ENCODE measurements around the gene ANKRD13D.

ANKRD13D gene

DNA sequence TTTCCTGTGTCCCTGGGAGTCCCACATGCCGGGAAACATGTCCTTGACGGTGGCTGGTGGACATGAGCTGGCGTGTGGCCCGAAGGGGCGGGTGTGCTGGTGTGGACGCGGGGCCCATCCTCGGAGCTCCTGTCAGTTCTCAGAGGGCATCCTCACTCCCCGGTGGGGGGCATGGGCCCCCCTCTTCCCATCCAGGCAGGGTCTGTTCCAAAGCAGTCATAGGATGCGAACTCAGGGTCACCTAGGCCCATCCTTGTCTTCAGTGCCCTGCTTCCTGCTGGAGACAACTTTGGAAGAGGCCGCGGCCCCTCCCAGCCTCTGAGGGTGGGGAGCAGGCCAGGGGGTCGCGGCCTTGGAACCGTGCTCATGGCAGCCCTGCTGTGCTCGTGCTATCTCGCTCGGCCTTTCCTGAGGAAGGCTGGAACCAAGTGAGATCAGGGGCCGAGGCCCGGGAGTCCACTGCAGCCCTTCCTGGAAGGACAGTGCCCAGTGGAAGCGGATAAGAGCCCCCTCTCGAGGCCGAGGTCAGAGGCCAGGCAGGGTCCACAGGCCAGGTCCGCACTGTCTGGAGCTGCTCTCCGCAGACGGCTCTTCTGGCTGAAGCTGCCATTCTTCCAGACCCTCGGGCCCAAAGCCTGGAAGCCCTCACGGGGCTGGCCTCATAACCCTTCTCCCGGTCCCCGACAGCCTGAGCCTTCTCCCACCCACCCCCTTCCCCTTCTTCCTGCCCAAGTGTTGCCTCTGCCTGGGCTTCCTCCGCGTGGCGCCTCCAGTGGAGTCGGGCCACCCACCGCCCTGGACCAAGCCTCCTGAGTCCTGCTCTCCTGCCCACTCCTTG lies 14.1 kb upstream of the ANKRD13D start:
- DNase-seq, result no peak

DNA sequence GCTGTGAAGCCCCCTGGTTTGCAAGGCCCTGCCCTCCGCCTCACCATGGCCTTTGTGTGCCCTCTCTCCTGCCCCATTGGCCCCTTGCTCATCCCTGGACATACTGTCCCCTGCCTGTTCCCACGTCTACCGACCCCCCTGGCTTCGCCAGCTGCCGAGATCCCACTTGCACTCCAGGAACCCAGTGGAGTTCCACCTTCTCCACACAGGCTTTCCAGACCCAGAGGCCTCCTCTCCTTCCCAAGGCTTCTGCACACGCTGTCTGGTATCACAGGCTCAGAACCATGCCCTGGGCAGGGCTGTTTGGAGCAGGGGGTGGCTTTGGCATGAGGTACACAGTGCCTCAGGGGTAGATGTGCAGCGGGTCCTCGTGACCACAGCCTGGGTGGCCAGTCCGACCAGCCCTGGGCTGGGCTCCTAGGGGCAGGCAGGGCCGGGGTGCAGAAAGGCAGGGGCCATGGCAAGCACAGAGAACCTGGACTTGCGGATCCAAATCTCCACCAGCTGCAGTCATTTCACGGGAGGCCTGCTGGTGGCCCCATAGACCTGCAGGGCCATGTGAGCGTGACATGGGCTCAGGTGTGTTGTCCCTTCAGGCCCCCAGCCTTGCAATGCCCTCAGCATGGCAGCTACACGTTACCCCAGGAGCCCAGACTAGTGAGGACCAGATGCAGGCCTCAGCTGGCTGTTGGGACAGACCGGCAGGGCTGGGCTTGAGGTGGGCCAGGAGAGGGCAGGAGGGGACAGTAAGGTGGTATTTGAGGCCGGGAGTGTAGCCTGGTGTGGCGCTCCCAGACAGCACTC lies 13.3 kb upstream of the ANKRD13D start:
- no peak for DNase-seq

DNA sequence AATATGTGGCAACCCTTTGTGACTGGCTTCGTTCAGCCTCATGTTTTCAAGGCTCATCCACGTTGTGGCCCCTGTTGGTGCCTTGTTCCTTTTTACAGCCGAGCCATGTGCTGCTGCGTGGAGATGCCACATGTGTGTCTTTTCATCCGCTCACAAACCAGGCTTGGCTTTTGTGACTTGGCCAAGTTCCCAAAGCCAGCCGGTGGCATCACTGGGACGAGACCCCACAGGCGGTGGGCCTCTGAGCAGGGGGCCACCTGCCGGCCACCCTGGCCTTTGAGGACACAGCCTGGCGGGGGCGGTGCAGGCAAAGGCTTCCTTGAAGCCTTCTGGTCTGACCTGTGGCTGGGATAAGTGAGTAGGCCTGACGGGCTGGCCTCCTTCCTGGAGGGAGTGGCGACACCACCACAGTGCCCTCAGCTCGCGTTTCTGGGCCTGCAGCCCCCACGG lies 12.3 kb upstream of the ANKRD13D start:
- peak; percentile 30 for DNase-seq

DNA sequence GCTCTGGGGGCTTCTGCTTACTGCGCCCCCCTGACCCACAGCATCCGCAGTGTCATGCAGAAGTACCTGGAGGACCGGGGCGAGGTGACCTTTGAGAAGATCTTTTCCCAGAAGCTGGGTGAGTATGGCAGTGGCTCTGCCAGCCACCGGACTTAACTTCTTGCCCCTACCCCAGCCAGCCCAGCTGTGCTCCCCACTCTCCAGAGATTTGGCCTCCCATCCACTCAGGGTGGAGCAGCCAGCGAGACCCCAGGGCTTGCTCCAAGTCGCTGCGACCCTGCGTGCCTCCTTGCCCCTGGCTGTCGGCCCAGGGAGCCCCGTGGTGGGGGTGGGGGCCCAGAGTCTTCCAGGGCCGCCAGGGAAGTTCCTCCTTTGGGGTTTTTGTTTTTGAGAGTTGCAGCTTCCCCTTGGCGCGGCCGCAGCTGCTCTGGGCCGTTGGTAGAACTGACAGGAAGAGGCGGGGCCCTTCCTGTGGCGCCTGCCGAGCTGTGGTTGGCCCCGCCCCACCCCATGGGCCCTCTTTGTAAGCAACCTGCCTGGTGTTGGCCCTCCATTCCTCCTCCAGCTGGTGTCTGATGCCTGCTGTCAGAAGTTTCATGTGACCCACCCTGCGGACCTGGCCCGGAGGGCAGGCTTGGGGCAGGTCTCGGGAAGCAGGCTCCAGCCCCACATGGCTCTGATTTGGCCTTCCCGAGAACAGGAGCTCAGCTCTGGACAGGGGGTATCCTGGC lies 11.7 kb upstream of the ANKRD13D start:
- peak; percentile 75 for DNase-seq

DNA sequence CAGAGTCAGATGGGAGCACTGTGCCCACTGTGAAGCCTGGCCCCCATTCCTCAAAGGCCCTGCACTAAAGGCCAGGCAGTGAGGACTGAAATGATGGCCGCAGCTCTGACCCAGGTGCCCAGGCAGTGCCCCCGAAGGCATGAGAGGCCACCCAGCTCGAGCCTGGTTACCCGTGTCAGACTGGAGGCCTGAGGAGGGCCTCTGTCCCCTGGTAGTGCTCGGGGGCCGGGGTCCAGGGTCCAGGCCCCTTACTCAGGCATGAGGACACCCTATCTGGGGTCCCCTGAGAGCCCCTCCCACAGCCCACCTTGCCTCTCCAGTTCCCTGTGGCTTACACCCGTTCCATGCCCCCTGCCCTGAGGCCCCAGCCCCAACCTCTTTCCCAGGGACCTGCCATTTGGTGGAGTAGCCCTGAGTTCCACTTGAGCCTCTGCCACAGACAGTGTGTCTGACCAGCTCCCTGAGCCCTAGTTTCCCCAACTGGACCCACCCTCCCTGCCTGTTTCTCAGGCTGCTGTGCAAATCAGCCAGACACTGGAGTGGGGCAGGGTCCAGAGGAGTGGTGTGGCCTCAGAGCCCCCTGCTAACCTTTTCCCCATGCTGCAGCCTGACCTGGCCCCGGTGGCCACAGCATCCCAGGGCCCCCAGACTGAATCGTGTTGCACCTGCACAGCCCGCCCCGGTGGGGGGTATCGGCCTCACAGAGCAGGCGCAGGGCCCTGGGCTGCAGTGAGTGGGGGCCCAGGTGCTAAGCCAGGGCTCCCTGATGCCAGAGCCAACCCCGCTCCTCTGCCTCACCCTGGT lies 10.8 kb upstream of the ANKRD13D start:
- DNase-seq, result no peak

DNA sequence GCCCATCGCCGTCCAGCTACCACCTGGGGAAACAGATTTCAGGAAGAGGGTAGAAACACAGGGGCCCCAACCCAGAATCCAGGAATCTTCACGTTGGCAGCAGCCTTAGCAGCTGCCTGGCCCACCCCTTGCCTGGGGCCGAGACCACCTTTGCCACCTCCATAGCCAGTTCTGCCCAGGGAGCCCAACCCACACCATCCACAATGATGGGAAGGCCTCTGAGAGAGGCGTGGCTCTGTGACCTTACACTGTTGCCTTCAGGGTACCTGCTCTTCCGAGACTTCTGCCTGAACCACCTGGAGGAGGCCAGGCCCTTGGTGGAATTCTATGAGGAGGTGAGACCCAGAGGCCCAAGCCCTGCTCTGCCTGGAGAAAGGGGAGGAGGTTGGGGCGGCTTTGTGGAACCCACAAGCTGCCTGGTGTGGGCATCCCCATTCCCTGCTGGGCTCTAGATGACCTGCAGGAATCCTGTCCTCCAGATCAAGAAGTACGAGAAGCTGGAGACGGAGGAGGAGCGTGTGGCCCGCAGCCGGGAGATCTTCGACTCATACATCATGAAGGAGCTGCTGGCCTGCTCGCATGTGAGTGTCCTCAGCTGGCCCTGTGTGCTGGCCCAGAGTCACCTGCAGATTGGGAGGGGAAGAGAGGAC lies 10.0 kb upstream of the ANKRD13D start:
- DNase-seq, result no peak

DNA sequence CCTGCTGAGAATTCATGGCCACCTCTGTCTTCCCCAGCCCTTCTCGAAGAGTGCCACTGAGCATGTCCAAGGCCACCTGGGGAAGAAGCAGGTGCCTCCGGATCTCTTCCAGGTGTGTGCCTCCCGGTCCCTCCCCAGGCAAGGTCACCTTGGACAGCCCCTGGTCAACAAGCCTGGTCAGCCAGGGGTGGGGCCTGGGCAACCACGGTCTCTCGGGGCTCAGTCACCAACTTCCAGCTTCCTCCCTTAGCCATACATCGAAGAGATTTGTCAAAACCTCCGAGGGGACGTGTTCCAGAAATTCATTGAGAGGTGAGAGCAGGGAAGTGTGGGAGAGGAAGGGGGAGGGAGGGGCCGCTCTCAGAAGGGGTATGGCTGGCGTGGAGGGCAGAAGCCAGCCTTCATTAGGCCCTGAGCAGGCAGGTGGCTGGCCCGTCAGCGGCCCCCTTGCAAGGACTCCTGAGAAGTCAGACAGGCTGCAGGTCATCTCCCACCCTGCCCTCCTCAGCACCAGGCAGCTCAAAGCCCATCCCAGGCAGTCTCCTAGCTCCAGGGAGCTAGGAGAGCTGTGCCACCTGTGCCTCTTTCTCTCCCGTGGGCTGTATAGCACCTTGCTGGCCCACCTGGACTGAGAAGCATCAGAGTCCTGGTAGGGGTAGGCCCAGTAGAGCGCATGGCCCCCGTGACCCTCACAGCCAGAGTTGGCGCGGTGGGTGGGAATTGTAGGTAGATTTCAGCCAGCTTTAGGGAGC lies 9.3 kb upstream of the ANKRD13D start:
- DNase-seq, result no peak

DNA sequence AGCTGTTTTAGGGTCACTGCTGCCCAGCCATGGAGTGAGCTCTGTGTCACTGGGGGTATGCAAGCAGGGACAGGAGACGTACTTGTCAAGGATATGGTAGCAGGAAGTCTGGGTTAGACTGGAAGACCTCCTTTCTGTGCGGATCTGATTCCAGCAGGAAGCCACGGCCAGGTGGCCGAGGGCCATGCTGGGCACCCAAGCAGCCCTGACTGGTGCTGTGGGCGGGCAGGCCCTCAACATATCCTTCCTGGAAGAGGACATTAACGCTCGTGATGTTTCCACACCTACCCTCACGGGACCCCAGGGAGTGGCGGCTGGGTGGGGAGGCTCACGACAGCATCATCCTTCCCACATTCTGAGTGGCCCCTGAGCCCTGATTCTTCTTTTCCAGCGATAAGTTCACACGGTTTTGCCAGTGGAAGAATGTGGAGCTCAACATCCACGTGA lies 8.7 kb upstream of the ANKRD13D start:
- no peak for DNase-seq

DNA sequence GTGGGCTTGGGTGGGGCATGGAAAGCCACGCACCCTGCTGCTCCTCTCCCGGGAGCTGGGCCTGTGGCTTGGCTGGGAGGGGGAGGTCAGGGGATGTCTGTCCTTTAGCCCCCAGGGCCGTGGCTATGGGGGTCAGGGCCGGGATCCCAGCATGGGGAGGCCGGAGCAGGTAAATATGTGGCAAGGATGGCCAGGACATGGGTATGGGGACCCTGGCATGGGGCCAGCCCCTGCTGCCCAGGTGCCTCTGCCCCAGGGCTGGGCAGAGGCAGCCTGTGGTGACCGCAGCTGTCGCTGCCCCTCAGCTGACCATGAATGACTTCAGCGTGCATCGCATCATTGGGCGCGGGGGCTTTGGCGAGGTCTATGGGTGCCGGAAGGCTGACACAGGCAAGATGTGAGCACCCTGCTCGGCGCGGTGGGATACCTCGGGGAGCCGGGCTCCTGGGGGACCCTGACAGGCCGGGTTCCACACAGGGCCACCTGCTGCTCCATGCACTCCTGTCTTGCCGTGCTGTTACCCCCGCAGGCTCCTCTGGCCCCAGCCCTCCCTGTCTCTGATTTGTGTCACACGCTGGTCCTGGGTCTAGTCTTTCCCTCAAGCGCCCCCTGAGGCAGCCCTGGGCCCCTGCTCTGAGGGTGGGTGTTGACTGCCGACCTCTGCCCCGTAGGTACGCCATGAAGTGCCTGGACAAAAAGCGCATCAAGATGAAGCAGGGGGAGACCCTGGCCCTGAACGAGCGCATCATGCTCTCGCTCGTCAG lies 8.1 kb upstream of the ANKRD13D start:
- no peak for DNase-seq

DNA sequence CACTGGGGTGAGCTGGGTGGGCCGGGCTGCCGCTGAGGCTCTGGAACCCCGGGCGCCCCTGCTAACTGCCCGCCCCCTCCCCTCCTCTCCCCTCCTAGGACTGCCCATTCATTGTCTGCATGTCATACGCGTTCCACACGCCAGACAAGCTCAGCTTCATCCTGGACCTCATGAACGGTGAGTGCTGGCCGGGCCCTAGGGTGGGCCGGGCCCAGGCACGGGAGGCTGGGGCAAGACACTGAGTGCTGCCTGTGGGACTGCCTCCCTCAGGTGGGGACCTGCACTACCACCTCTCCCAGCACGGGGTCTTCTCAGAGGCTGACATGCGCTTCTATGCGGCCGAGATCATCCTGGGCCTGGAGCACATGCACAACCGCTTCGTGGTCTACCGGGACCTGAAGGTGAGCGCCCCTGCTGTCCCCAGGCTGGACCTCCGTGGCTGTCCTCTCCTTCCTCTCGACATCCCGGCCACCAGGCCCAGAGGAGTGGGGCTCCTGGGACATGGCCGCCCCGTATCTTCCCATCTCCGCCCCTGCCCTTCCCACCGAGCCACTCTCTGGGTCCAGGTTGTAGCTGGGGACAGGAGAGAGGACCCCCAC lies 7.5 kb upstream of the ANKRD13D start:
- no peak for DNase-seq

DNA sequence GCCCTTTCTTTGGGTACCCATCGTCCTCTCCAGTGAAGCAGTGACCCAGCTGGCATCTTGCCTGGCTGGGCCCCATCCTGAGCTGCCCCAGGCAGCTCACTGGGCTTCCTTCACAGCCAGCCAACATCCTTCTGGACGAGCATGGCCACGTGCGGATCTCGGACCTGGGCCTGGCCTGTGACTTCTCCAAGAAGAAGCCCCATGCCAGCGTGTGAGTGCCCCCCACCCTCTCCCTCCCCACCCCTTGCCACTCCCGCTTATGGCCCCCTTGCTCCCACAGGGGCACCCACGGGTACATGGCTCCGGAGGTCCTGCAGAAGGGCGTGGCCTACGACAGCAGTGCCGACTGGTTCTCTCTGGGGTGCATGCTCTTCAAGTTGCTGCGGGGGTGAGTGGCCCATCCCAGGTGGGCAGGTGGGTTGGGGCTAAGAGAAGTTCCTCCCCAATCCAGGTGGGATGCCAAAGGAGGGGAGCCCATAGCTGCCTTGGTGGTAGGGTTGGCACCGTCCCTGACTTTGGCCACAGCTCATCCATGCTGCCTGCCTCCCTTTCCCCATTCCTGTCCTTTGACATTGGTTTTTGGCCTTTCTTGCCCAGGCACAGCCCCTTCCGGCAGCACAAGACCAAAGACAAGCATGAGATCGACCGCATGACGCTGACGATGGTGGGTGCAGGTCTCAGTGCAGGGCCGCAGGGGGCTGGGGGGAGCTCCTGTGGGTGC lies 6.8 kb upstream of the ANKRD13D start:
- DNase-seq, result no peak

DNA sequence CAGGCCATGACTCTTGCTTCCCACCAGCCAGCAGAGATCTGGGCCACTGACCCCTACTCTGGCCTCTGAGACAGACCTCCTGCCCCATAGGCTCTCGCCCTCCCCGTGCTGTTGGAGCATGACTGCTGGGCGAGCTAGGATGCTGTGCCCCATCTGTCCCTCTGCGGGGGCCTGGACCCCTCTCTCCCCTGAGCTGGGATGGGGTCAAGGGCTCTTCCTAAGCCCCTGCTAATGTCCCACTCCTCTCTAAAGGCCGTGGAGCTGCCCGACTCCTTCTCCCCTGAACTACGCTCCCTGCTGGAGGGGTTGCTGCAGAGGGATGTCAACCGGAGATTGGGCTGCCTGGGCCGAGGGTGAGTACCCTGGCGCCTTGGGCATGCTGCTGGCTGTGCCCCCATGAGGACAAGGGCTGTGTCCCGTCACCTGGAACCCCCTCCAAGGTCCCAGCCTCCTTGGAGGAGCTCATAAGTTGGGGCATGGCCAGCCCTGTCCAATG lies 6.2 kb upstream of the ANKRD13D start:
- no peak for DNase-seq

DNA sequence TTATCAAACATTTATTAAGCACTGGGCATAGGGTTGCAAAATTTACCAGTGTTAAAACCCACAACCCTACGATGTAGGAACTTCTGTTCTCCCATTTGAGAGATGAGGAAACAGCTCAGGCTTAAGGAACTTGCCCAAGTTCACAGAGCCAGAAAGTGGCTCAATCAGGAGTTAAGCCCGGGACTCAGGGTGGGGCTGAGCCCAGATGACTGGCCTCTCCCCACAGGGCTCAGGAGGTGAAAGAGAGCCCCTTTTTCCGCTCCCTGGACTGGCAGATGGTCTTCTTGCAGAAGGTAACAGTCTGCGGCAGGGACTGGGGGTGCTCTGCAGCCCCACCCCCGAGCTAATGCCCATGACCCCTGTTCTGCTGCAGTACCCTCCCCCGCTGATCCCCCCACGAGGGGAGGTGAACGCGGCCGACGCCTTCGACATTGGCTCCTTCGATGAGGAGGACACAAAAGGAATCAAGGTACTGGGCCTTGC lies 5.6 kb upstream of the ANKRD13D start:
- no peak for DNase-seq

DNA sequence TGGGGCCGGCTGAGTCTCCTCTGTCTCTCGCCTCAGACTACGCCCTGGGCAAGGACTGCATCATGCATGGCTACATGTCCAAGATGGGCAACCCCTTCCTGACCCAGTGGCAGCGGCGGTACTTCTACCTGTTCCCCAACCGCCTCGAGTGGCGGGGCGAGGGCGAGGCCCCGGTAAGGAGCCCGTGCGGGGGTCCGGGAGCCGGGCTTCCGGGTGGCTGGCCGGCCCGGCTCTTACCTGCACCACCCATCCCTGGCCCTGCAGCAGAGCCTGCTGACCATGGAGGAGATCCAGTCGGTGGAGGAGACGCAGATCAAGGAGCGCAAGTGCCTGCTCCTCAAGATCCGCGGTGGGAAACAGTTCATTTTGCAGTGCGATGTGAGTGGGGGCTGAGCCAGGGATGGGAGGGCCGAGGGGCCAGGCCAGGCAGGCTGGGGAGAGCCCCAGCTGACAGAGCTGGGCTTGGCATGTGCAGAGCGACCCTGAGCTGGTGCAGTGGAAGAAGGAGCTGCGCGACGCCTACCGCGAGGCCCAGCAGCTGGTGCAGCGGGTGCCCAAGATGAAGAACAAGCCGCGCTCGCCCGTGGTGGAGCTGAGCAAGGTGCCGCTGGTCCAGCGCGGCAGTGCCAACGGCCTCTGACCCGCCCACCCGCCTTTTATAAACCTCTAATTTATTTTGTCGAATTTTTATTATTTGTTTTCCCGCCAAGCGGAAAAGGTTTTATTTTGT lies 4.1 kb upstream of the ANKRD13D start:
- DNase-seq, result no peak

DNA sequence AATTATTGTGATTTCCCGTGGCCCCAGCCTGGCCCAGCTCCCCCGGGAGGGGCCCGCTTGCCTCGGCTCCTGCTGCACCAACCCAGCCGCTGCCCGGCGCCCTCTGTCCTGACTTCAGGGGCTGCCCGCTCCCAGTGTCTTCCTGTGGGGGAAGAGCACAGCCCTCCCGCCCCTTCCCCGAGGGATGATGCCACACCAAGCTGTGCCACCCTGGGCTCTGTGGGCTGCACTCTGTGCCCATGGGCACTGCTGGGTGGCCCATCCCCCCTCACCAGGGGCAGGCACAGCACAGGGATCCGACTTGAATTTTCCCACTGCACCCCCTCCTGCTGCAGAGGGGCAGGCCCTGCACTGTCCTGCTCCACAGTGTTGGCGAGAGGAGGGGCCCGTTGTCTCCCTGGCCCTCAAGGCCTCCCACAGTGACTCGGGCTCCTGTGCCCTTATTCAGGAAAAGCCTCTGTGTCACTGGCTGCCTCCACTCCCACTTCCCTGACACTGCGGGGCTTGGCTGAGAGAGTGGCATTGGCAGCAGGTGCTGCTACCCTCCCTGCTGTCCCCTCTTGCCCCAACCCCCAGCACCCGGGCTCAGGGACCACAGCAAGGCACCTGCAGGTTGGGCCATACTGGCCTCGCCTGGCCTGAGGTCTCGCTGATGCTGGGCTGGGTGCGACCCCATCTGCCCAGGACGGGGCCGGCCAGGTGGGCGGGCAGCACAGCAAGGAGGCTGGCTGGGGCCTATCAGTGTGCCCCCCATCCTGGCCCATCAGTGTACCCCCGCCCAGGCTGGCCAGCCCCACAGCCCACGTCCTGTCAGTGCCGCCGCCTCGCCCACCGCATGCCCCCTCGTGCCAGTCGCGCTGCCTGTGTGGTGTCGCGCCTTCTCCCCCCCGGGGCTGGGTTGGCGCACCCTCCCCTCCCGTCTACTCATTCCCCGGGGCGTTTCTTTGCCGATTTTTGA lies 3.3 kb upstream of the ANKRD13D start:
- no peak for DNase-seq

DNA sequence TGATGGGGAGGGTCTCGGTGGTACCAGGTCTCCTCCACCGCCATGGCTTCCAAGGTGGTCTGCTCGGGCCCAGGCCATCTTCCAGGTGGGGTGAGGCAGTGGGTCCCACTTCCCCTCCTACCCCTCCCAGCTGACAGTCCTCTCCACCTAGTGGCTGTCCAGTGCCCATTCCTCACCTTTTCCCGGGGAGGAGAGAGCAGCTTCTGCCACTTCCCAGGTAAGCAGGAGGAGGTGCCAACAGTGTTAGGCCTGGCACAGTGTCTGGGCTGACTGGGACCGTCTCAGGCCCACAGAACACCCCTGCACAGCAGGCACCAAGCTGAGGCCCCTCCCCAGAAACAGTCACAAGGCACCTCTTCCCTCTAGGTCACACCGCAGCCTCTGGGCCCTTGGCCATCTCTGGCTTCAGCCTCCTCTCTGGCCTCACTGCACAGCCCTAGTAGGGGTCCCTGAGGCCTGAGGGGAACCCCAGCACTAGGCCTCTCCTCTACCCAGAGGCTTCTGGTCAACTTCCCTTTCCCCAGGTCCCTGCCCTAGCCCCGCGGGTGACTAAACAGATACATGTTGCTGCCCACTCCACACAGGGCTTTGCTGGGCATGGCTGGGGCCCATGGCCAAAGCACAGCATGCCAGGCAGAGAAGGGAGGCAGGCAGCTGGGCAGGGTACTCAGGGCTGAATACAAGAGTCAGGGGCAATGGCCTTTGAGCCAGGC lies 2.3 kb upstream of the ANKRD13D start:
- DNase-seq, result no peak
